IMR-90 (cell line): Measurements from ENCODE around the gene IL1R2. TPM values are rescaled to one million over a fixed set of nuclear protein-coding genes. Genes with fewer than 3 reads are reported as not detected.
A peak's percentile ranks its signal among the peaks of the same experiment; 100 is the strongest.

Experiments
- ATAC-seq: fragments of 200-7000 bp; cut with Tn5 transposase; 2 replicates; pipeline ENCODE4 v1.9.1; 2020; ENCODE audit warnings: low read depth, mild to moderate bottlenecking, moderate library complexity
- BruUV-seq: library from RNA; stranded (reverse); fragments of 400-500 nt; replicated peaks from 2 replicates; lab custom pipeline; 2021; lab: Mats Ljungman, UMichigan
- CTCF ChIA-PET: fragments of 300-600 bp; formaldehyde crosslinking; extraction: SDS; loops from one replicate; lab custom pipeline; 2021; ENCODE audit warnings: antibody characterized with exemption; lab: Yijun Ruan, JAX
- POLR2A ChIA-PET: fragments of 300-600 bp; sonication (Branson Sonifier 250); formaldehyde crosslinking; loops from one replicate; lab custom pipeline; 2022; ENCODE audit warnings: antibody characterized with exemption; ENCODE audit not compliant: unreplicated experiment; lab: Charles Lee
- DNase-seq: peaks from one replicate; pipeline ENCODE4 v3.0.0; 2013
- H2AFZ ChIP-seq: replicated peaks from 2 replicates; pipeline ENCODE3; 2013; ENCODE audit warnings: low read length, mild to moderate bottlenecking; ENCODE audit not compliant: poor library complexity
- H2AK5ac ChIP-seq: 2 replicates; pipeline ENCODE4 v1.6.1; 2013; ENCODE audit warnings: low read depth, low read length, inconsistent platforms
- H2AK9ac ChIP-seq: replicated peaks from 2 replicates; pipeline ENCODE3; 2013; ENCODE audit warnings: mild to moderate bottlenecking, low read depth, low read length, moderate library complexity; ENCODE audit not compliant: poor library complexity
- H2BK120ac ChIP-seq: 2 replicates; pipeline ENCODE4 v1.6.1; 2013; ENCODE audit warnings: low read depth, low read length, inconsistent platforms
- H2BK15ac ChIP-seq: 3 replicates; pipeline ENCODE4 v1.6.1; 2013; ENCODE audit warnings: low read depth, low read length, inconsistent platforms
- H2BK20ac ChIP-seq: 2 replicates; pipeline ENCODE4 v1.6.1; 2013; ENCODE audit warnings: low read depth, mild to moderate bottlenecking, inconsistent platforms, low read length, moderate library complexity
- H2BK5ac ChIP-seq: 2 replicates; pipeline ENCODE4 v1.6.1; 2013; ENCODE audit warnings: mild to moderate bottlenecking, low read depth, low read length, inconsistent platforms; ENCODE audit not compliant: poor library complexity, severe bottlenecking
- H3K14ac ChIP-seq: replicated peaks from 2 replicates; pipeline ENCODE4 v1.6.1; 2013; ENCODE audit warnings: low read depth, low read length, inconsistent platforms
- H3K18ac ChIP-seq: 2 replicates; pipeline ENCODE4 v1.6.1; 2013; ENCODE audit warnings: low read depth, low read length, control low read depth
- H3K23ac ChIP-seq: 2 replicates; pipeline ENCODE4 v1.6.1; 2013; ENCODE audit warnings: low read depth, low read length, inconsistent platforms
- H3K27ac ChIP-seq: 2 replicates; pipeline ENCODE4 v1.5.1; 2013; ENCODE audit warnings: mild to moderate bottlenecking, control low read depth, low read length; ENCODE audit not compliant: insufficient read depth
- H3K27me3 ChIP-seq: 2 replicates; pipeline ENCODE4 v1.6.1; 2013; ENCODE audit warnings: low read length; ENCODE audit not compliant: control insufficient read depth, insufficient read depth
- H3K36me3 ChIP-seq: 2 replicates; pipeline ENCODE4 v1.6.1; 2013; ENCODE audit warnings: low read length, mixed read lengths; ENCODE audit not compliant: control insufficient read depth, insufficient read depth
- H3K4ac ChIP-seq: 2 replicates; pipeline ENCODE4 v1.6.1; 2013; ENCODE audit warnings: low read depth, low read length, inconsistent platforms
- H3K4me1 ChIP-seq: 2 replicates; pipeline ENCODE4 v1.6.1; 2013; ENCODE audit warnings: low read length, mixed read lengths; ENCODE audit not compliant: control insufficient read depth, insufficient read depth
- H3K4me2 ChIP-seq: 2 replicates; pipeline ENCODE4 v1.6.1; 2013; ENCODE audit warnings: low read depth, mild to moderate bottlenecking, control low read depth, low read length, moderate library complexity
- H3K4me3 ChIP-seq: 2 replicates; pipeline ENCODE4 v1.5.1; 2013; ENCODE audit warnings: low read depth, mild to moderate bottlenecking, control low read depth, low read length, moderate library complexity; ENCODE audit not compliant: insufficient read depth
- H3K56ac ChIP-seq: 2 replicates; pipeline ENCODE4 v1.6.1; 2013; ENCODE audit warnings: low read length, inconsistent platforms; ENCODE audit not compliant: insufficient read depth; ENCODE audit errors: extremely low read depth
- H3K79me1 ChIP-seq, 2 experiments: 2 replicates each; pipeline ENCODE4 v1.6.1; 2013; ENCODE audit warnings: low read length in 2 of 2, inconsistent platforms in 1 of 2, low read depth in 1 of 2
- H3K9ac ChIP-seq: 2 replicates; pipeline ENCODE4 v1.6.1; 2013; ENCODE audit warnings: low read depth, low read length, control low read depth
- H3K9me1 ChIP-seq: 2 replicates; pipeline ENCODE4 v1.6.1; 2013; ENCODE audit warnings: low read length, inconsistent platforms; ENCODE audit not compliant: insufficient read depth
- H3K9me3 ChIP-seq: 2 replicates; pipeline ENCODE4 v1.6.1; 2013; ENCODE audit warnings: low read length; ENCODE audit not compliant: control insufficient read depth, insufficient read depth
- H4K20me1 ChIP-seq: 2 replicates; pipeline ENCODE4 v1.6.1; 2013; ENCODE audit warnings: low read length, inconsistent platforms; ENCODE audit not compliant: insufficient read depth
- H4K5ac ChIP-seq: 2 replicates; pipeline ENCODE4 v1.6.1; 2013; ENCODE audit warnings: mild to moderate bottlenecking, low read depth, low read length, control low read depth
- H4K8ac ChIP-seq, 2 experiments: 2 replicates each; pipeline ENCODE4 v1.6.1; 2013; ENCODE audit warnings: low read depth in 2 of 2, low read length in 2 of 2, control low read depth in 1 of 2, inconsistent platforms in 1 of 2
- H4K91ac ChIP-seq: 2 replicates; pipeline ENCODE4 v1.6.1; 2013; ENCODE audit warnings: low read depth, low read length, inconsistent platforms; ENCODE audit not compliant: insufficient read depth
- BHLHE40 ChIP-seq: fragments of 150-350 bp; IDR thresholded peaks from 2 replicates; pipeline ENCODE4 v1.6.1; 2016; ENCODE audit warnings: mild to moderate bottlenecking, low read depth, low read length
- CEBPB ChIP-seq: IDR thresholded peaks from 2 replicates; pipeline ENCODE4 v1.6.1; 2012; ENCODE audit warnings: low read depth, low read length, improper control_type of control experiment
- CHD1 ChIP-seq: IDR thresholded peaks from 2 replicates; pipeline ENCODE4 v1.6.1; 2012; ENCODE audit warnings: low read depth, low read length, improper control_type of control experiment
- CTCF ChIP-seq: conservative IDR thresholded peaks from 2 replicates; pipeline ENCODE4 v1.5.1; 2012; ENCODE audit warnings: mild to moderate bottlenecking, low read depth, low read length, improper control_type of control experiment
- ELK1 ChIP-seq: fragments of 150-350 bp; IDR thresholded peaks from 2 replicates; pipeline ENCODE4 v1.6.1; 2016; ENCODE audit warnings: low read depth, mild to moderate bottlenecking, low read length, moderate library complexity, borderline replicate concordance
- MAFK ChIP-seq: IDR thresholded peaks from 2 replicates; pipeline ENCODE4 v1.6.1; 2012; ENCODE audit warnings: low read depth, low read length, improper control_type of control experiment
- WGBS, 2 experiments: methylation state at CpG; one replicate each; pipeline versions ENCODE4 v1.1.5 to v1.1.7; 2013; ENCODE audit warnings: missing lambda C conversion rate in 2 of 2; ENCODE audit not compliant: insufficient read length in 1 of 2; ENCODE audit errors: extremely low coverage in 2 of 2; 5-methylcytosine and 5-hydroxymethylcytosine counted together
- dilution Hi-C: fragments of 300-500 bp; cut with HindIII; formaldehyde crosslinking; loops from one replicate; pipeline ENCODE4 v1.14.3; 2018; ENCODE audit warnings: low sequenced_read_pairs; ENCODE audit not compliant: unreplicated experiment
- in situ Hi-C: fragments of 300-500 bp; cut with MboI; formaldehyde crosslinking; loops from 3 replicates; pipeline ENCODE4 v1.14.3; 2019; ENCODE audit warnings: low sequenced_read_pairs, inconsistent platforms, mixed read lengths
- intact Hi-C: fragments of 100-400 bp; cut with micrococcal nuclease; formaldehyde crosslinking; loops from 2 replicates; pipeline ENCODE4 v1.10.0; 2022
- polyA plus RNA-seq, 3 experiments: library from polyadenylated mRNA; depleted of rRNA; stranded (reverse); fragments of >200 nt; gene quantifications; 2 replicates each; pipeline ENCODE4 v1.2.3, GENCODE V29; 2012; ENCODE audit warnings: low replicate concordance in 1 of 3
- total RNA-seq: library from RNA; depleted of rRNA; stranded (reverse); fragments of >200 nt; gene quantifications from 2 replicates; pipeline ENCODE4 v1.2.3, GENCODE V29; 2012

Gene IL1R2
- total and polyA plus RNA-seq, 2 of the 4 experiments (the other 2 are of a cell fraction): not detected

- no peak overlapping the region for H3K18ac ChIP-seq
- H2AFZ ChIP-seq: no peak overlapping the region
- no peak overlapping the region for H3K14ac ChIP-seq
- H3K9me3 ChIP-seq: 0 out of 2 replicates have a peak, but pooled peaks cover 2% of the 10 kb centered on the region
- no peaks in the 10 kb centered on the region for H3K36me3 ChIP-seq
- no peak overlapping the region for H2AK5ac ChIP-seq
- H2AK9ac ChIP-seq: no peak overlapping the region
- H4K20me1 ChIP-seq: no peaks in the 10 kb centered on the region; the same call in 1 of the 2 replicates
- CTCF ChIA-PET: no interaction called here
- no peak for TF ChIP-seq CEBPB
- TF ChIP-seq CHD1: no peak
- no peak for TF ChIP-seq MAFK
- TF ChIP-seq BHLHE40: no peak
- TF ChIP-seq ELK1: no peak
- no peak for TF ChIP-seq CTCF
- H3K9me1 ChIP-seq: peaks cover 19% of the 10 kb centered on the region
- in situ Hi-C loops: no loop called here
- 0 out of 2 replicates have a peak overlapping the region, but pooled peaks have one; percentile 26 for H3K4ac ChIP-seq
- 0 out of 3 replicates have a peak overlapping the region, but pooled peaks have one; percentile 33 for H2BK15ac ChIP-seq
- intact Hi-C loops: no loop called here
- H3K56ac ChIP-seq: no peak overlapping the region
- no peak overlapping the region for H4K5ac ChIP-seq
- no TSS peak for BruUV-seq
- dilution Hi-C loops: no loop called here
- H3K4me2 ChIP-seq: no peak overlapping the region
- no peak overlapping the region for H4K8ac ChIP-seq
- POLR2A ChIA-PET: no interaction called here
- H3K4me3 ChIP-seq: no peak overlapping the region
- no CpG with 5 or more reads among the region's 1 CpG for WGBS, 2 experiments
- H3K9ac ChIP-seq: no peak overlapping the region
- no peak overlapping the region for H2BK20ac ChIP-seq
- H3K4me1 ChIP-seq: peaks cover 24% of the 10 kb centered on the region
- no peak overlapping the region for H3K27ac ChIP-seq
- no peaks in the 10 kb centered on the region for H3K27me3 ChIP-seq
- H3K79me1 ChIP-seq: no peaks in the 10 kb centered on the region; a peak in 1 of 4 replicates
- no peak overlapping the region for H2BK120ac ChIP-seq
- H3K23ac ChIP-seq: no peak overlapping the region
- ATAC-seq (no peak), DNase-seq (no peak)
- no peak overlapping the region for H4K91ac ChIP-seq
- no peak overlapping the region for H2BK5ac ChIP-seq
Observed at GRCh38 chr2:102043560-102043959, 51.8 kb downstream of the IL1R2 start.
